ENCODE results near the gene UBE2V1. TPM values are rescaled to one million over a fixed set of nuclear protein-coding genes. Genes with fewer than 3 reads are reported as not detected.

UBE2V1 gene
- total and polyA plus RNA-seq, 10 of the 15 experiments (the other 5 are each of a cell fraction or from before 2014, with no cell fraction given): 51.8 to 219 (median 141) TPM

GRCh38 chr20:50054626-50055511 lies 58.1 kb downstream of the UBE2V1 start:
- Histone ChIP-seq H3K9ac (ENCODE audit: control insufficient read depth, insufficient read depth, low read length) (no peak overlapping the region), H3K4me1 (ENCODE audit: control insufficient read depth, insufficient read depth, low read length) (peaks cover 16% of the 10 kb centered on the region), H3K4me2 (ENCODE audit: control insufficient read depth, insufficient read depth) (no peak overlapping the region), H3K79me2 (ENCODE audit: control insufficient read depth, insufficient read depth, low read length) (no peaks in the 10 kb centered on the region), H3K4me3 (no peak overlapping the region), H2AFZ (ENCODE audit: control insufficient read depth, low read depth, low read length) (no peak overlapping the region), H3K36me3 (ENCODE audit: control insufficient read depth in 2 of 2, insufficient read depth in 2 of 2, low read length in 1 of 2) (no peaks in the 10 kb centered on the region), H3K9me3 (replicated peaks; ENCODE audit: control insufficient read depth, insufficient read depth, low read length) (no peaks in the 10 kb centered on the region), H3K27me3 (replicated peaks in 1 of 2; ENCODE audit: control insufficient read depth in 2 of 2, insufficient read depth in 2 of 2, low read length in 1 of 2) (no peaks in the 10 kb centered on the region), H4K20me1 (ENCODE audit: control insufficient read depth, insufficient read depth) (no peaks in the 10 kb centered on the region), H3K27ac (ENCODE audit: control insufficient read depth, insufficient read depth) (no peak overlapping the region)
- SMC1A ChIA-PET (ENCODE audit: uncharacterized antibody, unreplicated experiment): interaction anchor here (0.6 kb wide), 1 partner anchor 16 kb away, joined by 3 read pairs; no protein-coding TSS in a partner anchor
- no peak for DNase-seq (ENCODE audit: low read depth, low spot score)
- BruUV-seq (replicated peaks): no TSS peak
- CTCF ChIA-PET: no interaction called here
- WGBS (ENCODE audit: insufficient coverage, insufficient replicate concordance, low lambda C conversion rate, missing lambda C conversion rate): 41% methylated on average over 27 of the region's 34 CpGs
- intact Hi-C loops (cut with micrococcal nuclease; ENCODE audit: unreplicated experiment): no loop called here
- ATAC-seq: no peak; the same call in 2 of the 3 replicates
- in situ Hi-C loops (cut with MboI): no loop called here
- RAD21 ChIA-PET (ENCODE audit: unreplicated experiment): interaction anchor here (0.5 to 0.6 kb wide), 2 partner anchors 64 to 572 kb away, joined by 3 read pairs; no protein-coding TSS in a partner anchor
- FAIRE-seq: no peak
- POLR2A ChIA-PET: no interaction called here
- TF ChIP-seq ZBTB4 (CRISPR knock-in tag; IDR thresholded peaks at IDR 0.05) (no peak), BCL11A (IDR thresholded peaks at IDR 0.05; ENCODE audit: low read depth, low read length) (no peak), FOXK2 (IDR thresholded peaks at IDR 0.05) (no peak), DPF2 (IDR thresholded peaks at IDR 0.05) (no peak), PAX5 (IDR thresholded peaks at IDR 0.05; ENCODE audit: borderline replicate concordance, low read depth, low read length) (no peak), TARDBP (IDR thresholded peaks at IDR 0.05; ENCODE audit: borderline replicate concordance) (no peak), HSF1 (IDR thresholded peaks at IDR 0.05; ENCODE audit: low read depth, low read length) (no peak), NFXL1 (IDR thresholded peaks at IDR 0.05; ENCODE audit: borderline replicate concordance) (no peak), ZNF384 (IDR thresholded peaks at IDR 0.05; ENCODE audit: borderline replicate concordance, low read depth, low read length) (no peak), CHD1 (IDR thresholded peaks at IDR 0.05; ENCODE audit: low read depth, low read length) (no peak), EZH2 (IDR thresholded peaks at IDR 0.05; ENCODE audit: borderline replicate concordance, control insufficient read depth, low read depth, low read length) (no peak), ATF3 (IDR thresholded peaks at IDR 0.05; ENCODE audit: borderline replicate concordance, extremely low read depth, low read depth, low read length) (no peak), MXI1 (IDR thresholded peaks at IDR 0.05; ENCODE audit: low read depth, low read length) (no peak), POLR2AphosphoS2 (IDR thresholded peaks at IDR 0.05; ENCODE audit: low read depth, low read length) (no peak), PBX3 (IDR thresholded peaks at IDR 0.05; ENCODE audit: insufficient replicate concordance, low read depth, low read length) (no peak), MYB (IDR thresholded peaks at IDR 0.05; ENCODE audit: borderline replicate concordance, low read depth, low read length) (no peak)
- TF ChIP-seq, protein P1, sequence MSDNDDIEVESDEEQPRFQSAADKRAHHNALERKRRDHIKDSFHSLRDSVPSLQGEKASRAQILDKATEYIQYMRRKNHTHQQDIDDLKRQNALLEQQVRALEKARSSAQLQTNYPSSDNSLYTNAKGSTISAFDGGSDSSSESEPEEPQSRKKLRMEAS (IDR thresholded peaks at IDR 0.05; ENCODE audit: low read depth, low read length): no peak

Data from GM12878 (cell line).